HT1080 (cell line): Measurements from ENCODE around the gene ZMAT5. TPM values are rescaled to one million over a fixed set of nuclear protein-coding genes. Genes with fewer than 3 reads are reported as not detected.

ENCODE experiments used
- DNase-seq: peaks from one replicate; pipeline ENCODE4 v3.0.0-alpha.2; 2015; ENCODE audit warnings: low read depth
- small RNA-seq: library from RNA; depleted of rRNA; stranded (forward); fragments of <200 nt; gene quantifications from one replicate; pipeline ENCODE3, GENCODE V24; 2014
- total RNA-seq: library from RNA; depleted of rRNA; stranded (reverse); fragments of >200 nt; shearing (Covaris generic); gene quantifications from 2 replicates; pipeline ENCODE4 v1.2.3, GENCODE V29; 2014; rRNA removed

ZMAT5 gene
- total RNA-seq, 1 experiment from 2014 or later, result 18.0 TPM

DNA sequence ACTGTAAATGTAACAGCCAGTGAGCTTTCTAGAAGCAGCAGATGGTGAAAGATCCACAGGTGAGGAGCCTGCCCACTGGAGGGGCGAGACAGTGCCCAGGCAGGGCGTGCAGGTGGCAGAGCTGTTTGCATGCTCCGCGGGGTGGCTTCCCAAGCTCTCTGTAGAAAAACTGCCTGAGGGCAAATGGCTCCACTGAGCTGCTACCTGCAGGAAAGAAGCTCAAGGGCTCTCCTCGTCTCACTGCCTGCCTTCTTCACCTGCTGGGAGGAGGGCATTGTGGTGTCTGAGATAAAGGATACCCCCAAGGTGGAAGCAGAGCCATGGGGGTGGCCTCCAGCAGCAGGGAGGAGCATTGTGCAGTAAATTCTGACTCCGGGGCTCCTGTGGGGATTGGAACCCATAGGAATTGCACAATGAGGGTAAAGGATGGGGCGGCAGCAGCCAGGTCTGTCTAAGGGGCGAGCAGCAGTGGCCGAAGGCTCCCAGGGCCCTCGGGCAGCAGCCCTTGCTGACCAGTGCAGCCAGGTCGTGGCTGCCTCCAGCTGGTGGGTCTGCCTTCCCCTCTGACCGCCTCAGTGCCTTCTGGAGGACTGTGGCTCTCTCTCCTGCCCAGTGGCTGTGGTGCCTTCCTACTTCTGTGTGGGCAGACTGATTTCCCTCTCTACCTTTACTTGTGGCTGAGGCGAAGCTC lies 75.0 kb downstream of the ZMAT5 start:
- DNase-seq, result no peak

DNA sequence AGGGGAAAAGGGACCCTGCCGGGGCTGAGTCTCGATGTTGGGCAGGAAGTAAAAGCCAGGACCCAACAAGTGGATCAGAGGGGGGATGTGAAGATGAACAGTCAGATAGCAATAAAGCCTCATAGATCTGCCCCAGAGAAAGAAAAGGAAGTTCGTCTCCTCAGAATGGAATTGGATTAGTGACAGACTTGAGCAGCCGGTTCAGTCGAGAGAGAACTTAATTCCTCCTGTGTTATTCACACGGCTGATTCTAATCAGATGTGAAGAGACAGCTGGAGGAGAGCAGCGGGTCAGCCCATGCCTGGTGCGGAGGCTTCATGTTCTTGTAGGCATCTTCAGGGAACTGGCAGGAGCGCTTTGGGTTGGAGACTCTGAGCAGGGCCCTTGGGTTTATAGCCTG lies 76.3 kb downstream of the ZMAT5 start:
- DNase-seq, result no peak

DNA sequence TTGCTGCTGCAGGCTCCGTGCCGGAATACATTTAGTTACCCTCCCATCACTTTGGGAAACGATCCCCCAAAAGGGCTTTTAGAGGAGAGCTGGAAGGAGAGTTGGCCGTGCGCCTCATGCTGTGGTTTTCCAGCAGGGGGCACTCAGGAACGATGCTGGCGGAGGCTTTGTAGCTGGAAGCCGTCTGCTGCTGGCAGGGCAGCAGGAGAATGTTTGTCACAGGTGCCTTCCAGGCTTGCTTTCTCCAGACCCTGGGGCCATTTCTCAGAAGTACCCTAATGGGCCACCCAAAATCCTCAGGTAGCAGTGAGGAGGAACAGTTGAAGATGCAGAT lies 77.0 kb downstream of the ZMAT5 start:
- no peak for DNase-seq

DNA sequence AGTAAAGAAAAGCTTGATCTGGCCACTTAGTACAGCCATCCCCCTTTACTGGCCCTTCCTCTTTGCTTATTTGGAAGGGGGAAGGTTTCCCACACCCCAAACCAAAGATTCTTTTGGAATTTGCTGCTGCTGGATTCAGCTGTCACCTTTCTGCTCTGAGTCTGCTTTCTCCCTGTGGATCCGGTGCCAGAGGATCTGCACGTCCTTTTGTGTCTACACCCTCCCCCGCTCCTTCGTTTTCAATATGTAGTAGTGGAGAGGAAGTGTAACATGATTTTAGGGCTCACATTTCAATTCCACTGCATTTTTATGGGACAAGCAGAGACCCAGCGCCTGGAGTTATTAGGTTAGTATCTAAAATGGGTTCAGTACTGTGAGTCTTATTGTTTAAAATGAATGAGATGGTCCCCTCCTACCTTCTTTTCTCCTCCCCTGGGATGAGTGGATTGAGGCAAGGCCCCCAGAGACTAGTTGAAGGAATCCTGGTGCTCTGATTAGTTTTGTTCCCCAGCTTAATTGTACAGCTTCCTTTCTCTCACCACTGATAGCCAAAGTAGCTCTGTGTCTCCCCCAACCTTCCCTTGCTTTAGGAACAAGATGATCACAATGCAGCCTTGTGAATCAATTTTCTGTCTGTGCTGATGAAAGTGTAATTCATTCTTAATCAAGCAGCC lies 77.5 kb downstream of the ZMAT5 start:
- no peak for DNase-seq

DNA sequence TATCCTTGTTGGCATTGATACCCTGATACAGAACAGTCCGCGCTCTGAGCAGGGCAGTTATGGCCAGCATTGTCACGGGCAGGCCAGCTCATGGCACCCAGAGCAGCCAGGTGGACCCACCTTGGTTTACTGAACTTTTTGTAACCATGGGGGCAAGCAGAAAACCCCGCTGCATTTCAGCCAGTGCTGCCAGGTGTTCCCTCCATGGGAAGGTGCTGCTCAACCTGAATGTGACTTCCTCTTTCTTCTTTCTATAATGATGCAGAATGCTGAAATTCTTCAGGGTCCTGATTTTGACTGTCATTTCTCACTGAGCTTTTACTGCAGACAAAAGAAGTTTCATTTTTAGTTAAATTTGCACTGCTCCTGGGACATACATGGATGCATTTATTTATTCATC lies 82.6 kb downstream of the ZMAT5 start:
- no peak for DNase-seq

DNA sequence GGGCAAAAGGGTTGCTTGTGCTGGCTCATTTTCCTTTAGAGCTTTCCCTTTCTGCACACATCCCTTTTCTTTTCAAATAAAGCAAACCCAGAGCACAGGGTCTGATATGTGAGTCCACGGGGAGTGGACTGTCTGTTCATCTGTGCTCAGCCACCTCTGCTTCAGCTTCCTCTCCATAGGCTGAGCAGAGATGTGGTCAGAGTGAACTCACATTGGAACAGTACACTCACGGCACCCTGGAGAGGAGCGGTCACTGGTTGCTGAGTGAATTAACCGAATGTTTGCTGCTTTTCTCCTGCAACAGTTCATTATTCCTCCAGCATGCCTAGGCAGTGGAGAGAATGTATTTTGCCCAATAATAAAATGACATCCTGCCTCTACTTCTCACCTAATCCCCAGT lies 83.3 kb downstream of the ZMAT5 start:
- DNase-seq, result no peak

Small RNAs within 50 kb of the gene (small RNA-seq; reads per million reads assigned to genes)
- gene AC004882.2, result not detected
- not detected for gene RF00019

Other genes starting within 250 kb of the ZMAT5 start
- 97.2 and 105 TPM in 2 replicates for gene THOC5, start 213.2 kb downstream of the ZMAT5 start, total RNA-seq
- gene NIPSNAP1, start 185.9 kb downstream of the ZMAT5 start, total RNA-seq, result 60.1 and 66.1 TPM in 2 replicates
- gene NF2, start 163.4 kb downstream of the ZMAT5 start, total RNA-seq, result 187 and 209 TPM in 2 replicates
- gene CABP7, start 47.0 kb downstream of the ZMAT5 start, total RNA-seq, result 0.07 and 0.21 TPM in 2 replicates
- gene UQCR10, start 362 bp upstream of the ZMAT5 start, total RNA-seq, result 163 and 177 TPM in 2 replicates
- 48.0 and 49.1 TPM in 2 replicates for gene ASCC2, start 71.3 kb upstream of the ZMAT5 start, total RNA-seq
- gene MTMR3, start 116.2 kb upstream of the ZMAT5 start, total RNA-seq, result 9.5 and 10.9 TPM in 2 replicates